HUES64 (cell line): ENCODE data around the gene KRTAP20-3.

Source experiments
- H3K27ac ChIP-seq: 2 replicates; pipeline ENCODE4 v1.7.0; 2013; ENCODE audit warnings: low read depth, low read length, inconsistent platforms
- H3K27me3 ChIP-seq: 2 replicates; pipeline ENCODE4 v1.6.1; 2013; ENCODE audit warnings: mild to moderate bottlenecking, low read length; ENCODE audit not compliant: insufficient read depth
- H3K36me3 ChIP-seq: 2 replicates; pipeline ENCODE4 v1.6.1; 2013; ENCODE audit warnings: mild to moderate bottlenecking, low read length; ENCODE audit not compliant: insufficient read depth
- H3K4me1 ChIP-seq: 2 replicates; pipeline ENCODE4 v1.6.1; 2013; ENCODE audit warnings: mild to moderate bottlenecking, low read length, moderate library complexity; ENCODE audit not compliant: insufficient read depth
- H3K4me3 ChIP-seq: 2 replicates; pipeline ENCODE4 v1.5.1; 2013; ENCODE audit warnings: mild to moderate bottlenecking, low read length, moderate library complexity
- H3K9ac ChIP-seq: 2 replicates; pipeline ENCODE4 v1.6.1; 2013; ENCODE audit warnings: mild to moderate bottlenecking, low read depth, low read length
- H3K9me3 ChIP-seq: 2 replicates; pipeline ENCODE4 v1.6.1; 2013; ENCODE audit warnings: low read depth, low read length; ENCODE audit not compliant: insufficient read depth
- WGBS: fragments of 150-250, 120-280 bp; methylation state at CpG from one replicate; pipeline ENCODE4 v1.1.7; 2013; ENCODE audit warnings: missing lambda C conversion rate; 5-methylcytosine and 5-hydroxymethylcytosine counted together

KRTAP20-3 gene

GRCh38 chr21:30680586-30680985 is 37.9 kb downstream of the KRTAP20-3 start:
- WGBS, result 92% methylated on average over 1 of the region's 1 CpG
- Histone ChIP-seq H3K27ac (no peak overlapping the region), H3K9ac (no peak overlapping the region), H3K9me3 (no peaks in the 10 kb centered on the region), H3K4me3 (no peak overlapping the region), H3K36me3 (no peaks in the 10 kb centered on the region), H3K4me1 (no peaks in the 10 kb centered on the region), H3K27me3 (no peaks in the 10 kb centered on the region)

DNA sequence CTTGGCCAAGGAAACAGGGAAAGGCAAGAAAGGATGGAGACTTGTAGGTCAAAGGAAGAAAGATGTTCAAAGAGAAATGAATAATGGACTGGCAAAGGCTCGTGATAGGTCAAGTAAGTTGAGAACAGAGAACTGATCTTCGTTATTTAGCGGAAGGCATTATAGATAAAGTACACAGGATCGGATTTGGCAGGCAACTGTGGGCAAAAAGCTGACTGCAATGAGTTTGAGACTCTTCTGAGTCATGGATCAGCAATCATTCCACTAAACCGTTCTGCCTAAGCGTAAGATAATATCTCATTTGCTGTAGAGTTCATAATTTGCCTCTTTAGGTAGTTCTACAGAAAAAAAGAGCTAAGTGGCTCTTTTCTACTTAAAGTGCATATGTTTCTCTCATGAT is 41.8 kb downstream of the KRTAP20-3 start:
- Histone ChIP-seq H3K27me3 (no peaks in the 10 kb centered on the region), H3K4me1 (no peaks in the 10 kb centered on the region; the same call in 1 of the 2 replicates), H3K9me3 (no peaks in the 10 kb centered on the region), H3K9ac (no peak overlapping the region), H3K36me3 (no peaks in the 10 kb centered on the region), H3K4me3 (no peak overlapping the region), H3K27ac (no peak overlapping the region)
- WGBS, result 88% methylated on average over 6 of the region's 6 CpGs

DNA sequence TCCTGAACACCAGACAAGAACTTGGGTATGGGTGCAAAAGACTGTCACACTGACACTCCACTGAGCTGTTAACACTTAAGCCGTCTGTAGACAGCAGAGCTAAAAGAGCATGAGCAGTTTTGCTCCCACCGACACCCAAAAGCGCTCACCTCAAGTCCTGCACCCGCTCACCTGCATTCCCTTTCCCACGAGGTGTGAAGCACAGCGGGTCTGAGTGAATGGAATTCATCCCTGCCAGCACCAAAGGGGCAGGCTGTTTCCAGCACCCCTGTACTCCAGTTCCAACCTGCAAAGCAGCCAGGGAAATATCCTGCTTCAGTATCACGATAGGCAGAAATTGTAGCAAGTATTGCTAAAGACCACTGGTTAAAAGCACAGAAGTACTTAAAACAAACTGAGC is 47.2 kb downstream of the KRTAP20-3 start:
- WGBS, result 82% methylated on average over 7 of the region's 7 CpGs
- H3K27ac ChIP-seq, result no peak overlapping the region

More for the DNA sequence above, 47.2 kb downstream of the KRTAP20-3 start:
- Histone ChIP-seq H3K9me3 (no peaks in the 10 kb centered on the region), H3K4me3 (no peak overlapping the region), H3K36me3 (no peaks in the 10 kb centered on the region), H3K27me3 (no peaks in the 10 kb centered on the region), H3K9ac (no peak overlapping the region), H3K4me1 (no peaks in the 10 kb centered on the region; the same call in 1 of the 2 replicates)
